Immature natural killer cell (primary cell): ENCODE measurements around the gene EGLN2. TPM values are rescaled to one million over a fixed set of nuclear protein-coding genes. Genes with fewer than 3 reads are reported as not detected.

Source experiments
- DNase-seq, 3 donors: peaks; one replicate each; pipeline ENCODE4 v3.0.0; 2022; ENCODE audit warnings: mixed read lengths in 1 of 3
- H3K27ac Mint-ChIP-seq, 6 donors: one replicate each; pipeline ENCODE4 v1.8.0; 2020; ENCODE audit warnings: mixed read lengths in 6 of 6, mild to moderate bottlenecking in 5 of 6, inconsistent platforms in 4 of 6, moderate library complexity in 3 of 6
- H3K27me3 Mint-ChIP-seq, 3 donors: one replicate each; pipeline ENCODE4 v1.8.0; 2020 to 2021; ENCODE audit warnings: low read depth in 3 of 3, mild to moderate bottlenecking in 3 of 3, mixed read lengths in 3 of 3, moderate library complexity in 3 of 3, inconsistent platforms in 1 of 3
- H3K36me3 Mint-ChIP-seq, 3 donors: one replicate each; pipeline ENCODE4 v1.8.0; 2020; ENCODE audit warnings: mixed read lengths in 3 of 3, inconsistent platforms in 2 of 3, mild to moderate bottlenecking in 2 of 3
- H3K4me1 Mint-ChIP-seq, 2 donors: one replicate each; pipeline ENCODE4 v1.8.0; 2020; ENCODE audit warnings: inconsistent platforms in 2 of 2, mild to moderate bottlenecking in 2 of 2, mixed read lengths in 2 of 2, moderate library complexity in 1 of 2
- H3K4me3 Mint-ChIP-seq, 5 donors: one replicate each; pipeline ENCODE4 v1.8.0; 2020; ENCODE audit warnings: mild to moderate bottlenecking in 5 of 5, mixed read lengths in 5 of 5, inconsistent platforms in 3 of 5, moderate library complexity in 3 of 5
- H3K9me3 Mint-ChIP-seq, 6 donors: one replicate each; pipeline ENCODE4 v1.8.0; 2020; ENCODE audit warnings: mild to moderate bottlenecking in 6 of 6, mixed read lengths in 6 of 6, inconsistent platforms in 4 of 6, moderate library complexity in 3 of 6
- polyA plus RNA-seq, 3 donors: library from polyadenylated mRNA; unstranded; fragments of 300-500 nt; fragmentation: Illumina TruSeq; gene quantifications; one replicate each; pipeline ENCODE4 v1.2.3, GENCODE V29; 2021

Gene EGLN2
- polyA plus RNA-seq = 100 to 1,000 TPM in 2 of 3 donors, 10 to 100 TPM in 1; 88.4 to 124 (median 101) TPM

DNA sequence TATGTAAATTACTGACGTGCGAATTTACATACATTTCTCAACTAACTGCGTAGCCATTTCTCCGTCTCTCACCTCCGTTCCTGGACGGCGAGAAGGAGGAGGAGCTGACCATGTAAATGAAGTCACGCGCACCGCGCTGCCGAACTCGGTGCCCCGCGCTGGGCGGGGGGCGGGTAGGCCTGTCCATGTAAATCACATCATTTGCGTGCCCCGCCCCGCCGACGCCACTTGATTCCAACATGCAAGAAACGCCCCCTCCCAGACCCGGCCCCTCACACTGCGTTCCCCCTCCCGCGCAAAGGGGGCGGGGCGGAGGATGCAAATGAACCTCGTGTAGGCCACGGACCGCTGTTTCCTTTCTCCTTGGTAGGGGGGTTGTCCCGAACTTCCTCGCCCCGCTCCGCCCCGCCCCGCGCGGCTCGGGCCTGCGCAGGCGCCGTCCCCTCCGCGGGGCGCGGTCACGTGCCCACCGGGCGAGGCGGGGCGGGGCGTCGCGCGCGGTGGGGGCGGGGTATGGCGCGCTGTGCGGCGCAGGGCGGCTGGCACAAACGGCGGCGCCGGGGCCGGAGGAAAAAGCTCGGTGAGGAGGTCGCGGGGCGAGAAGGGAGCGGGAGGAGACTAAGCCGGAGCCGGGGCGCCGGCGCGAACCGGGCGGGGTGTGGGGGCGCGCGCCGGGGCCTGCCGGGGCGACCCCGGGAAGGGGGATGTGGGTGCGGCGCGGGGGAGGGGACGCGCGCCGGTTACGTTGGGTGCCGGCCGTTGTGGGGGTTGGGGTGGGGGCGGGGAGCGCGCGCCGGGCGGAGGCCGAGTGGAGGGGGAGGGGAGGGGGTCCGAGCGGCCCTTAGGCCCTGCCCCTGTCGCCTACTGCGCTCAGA, at the start of gene EGLN2:
Gene EGLN2 (plus strand): TSS at position 509 of the 875 bp plus-strand sequence. CDS start 1,382 bp downstream, outside the sequence.
- Mint-ChIP-seq H3K4me3 (peak within 1 kb of the TSS; percentile 93 to 100 (median 98)), H3K27me3 (peaks cover 10 to 34% (median 21%) of the 10 kb centered on the region in 3 donors), H3K4me1 (peaks cover 51 to 55% of the 10 kb centered on the region in 2 donors), H3K27ac (peak within 1 kb of the TSS; percentile 100), H3K36me3 (peaks cover 0 to 15% (median 10%) of the 10 kb centered on the region in 3 donors), H3K9me3 (no peaks in the 10 kb centered on the region)
- peak; percentile 100 for DNase-seq

DNA sequence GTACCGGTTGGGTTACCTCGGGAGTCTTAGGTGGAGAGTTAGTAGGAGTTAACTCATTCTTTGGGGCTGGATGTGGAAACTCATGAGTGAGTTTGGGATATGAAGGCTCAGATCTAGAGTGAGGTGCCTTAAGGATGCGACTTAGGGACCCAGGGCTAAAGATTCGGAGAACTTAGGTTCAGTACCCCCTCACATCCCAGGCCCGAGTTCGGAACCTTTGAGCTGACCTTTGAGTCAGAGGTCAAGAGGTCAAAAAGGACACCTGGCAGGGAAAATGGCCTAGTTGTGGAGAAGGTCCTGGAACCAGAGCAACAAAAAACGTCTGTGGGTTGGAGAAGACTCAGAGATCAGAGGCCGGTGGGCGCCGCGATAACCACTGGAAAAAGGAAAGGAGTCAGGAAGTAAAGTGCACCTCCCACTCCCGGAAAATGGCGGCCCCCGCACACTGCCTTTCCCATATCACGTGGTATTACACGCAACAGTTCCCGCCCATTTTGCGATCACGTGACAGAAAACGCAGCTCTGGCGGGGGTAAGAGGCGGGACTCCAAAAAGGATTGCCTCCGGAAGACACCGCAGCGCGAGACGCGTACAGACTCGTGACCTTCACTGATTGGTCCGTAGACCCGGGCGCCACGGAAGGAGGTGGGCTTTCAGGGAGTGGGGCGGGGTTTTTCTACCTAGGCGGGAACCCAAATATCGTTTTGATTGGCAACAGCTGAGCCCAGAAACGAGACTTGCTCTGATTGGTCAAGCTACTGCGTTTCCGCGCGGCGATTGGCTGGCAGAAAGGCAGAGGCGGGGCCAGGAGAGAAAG, 48.7 kb upstream of the EGLN2 start, which contains the start of gene ACTMAP:
Gene ACTMAP (minus strand): TSS at position 420 of the 816 bp plus-strand sequence. CDS start 674 bp downstream, outside the sequence.
- H3K27ac Mint-ChIP-seq = peak within 1 kb of the TSS; percentile 93 to 98 (median 96)
- H3K4me3 Mint-ChIP-seq = peak within 1 kb of the TSS; percentile 93 to 99 (median 96)
- H3K4me1 Mint-ChIP-seq = peaks cover 45 to 49% of the 10 kb centered on the region in 2 donors
- DNase-seq = peak; percentile 100
- H3K36me3 Mint-ChIP-seq = peaks cover 0 to 4% (median 0%) of the 10 kb centered on the region in 3 donors
- H3K27me3 Mint-ChIP-seq = peaks cover 11 to 17% (median 14%) of the 10 kb centered on the region in 3 donors
- H3K9me3 Mint-ChIP-seq = no peaks in the 10 kb centered on the region

DNA sequence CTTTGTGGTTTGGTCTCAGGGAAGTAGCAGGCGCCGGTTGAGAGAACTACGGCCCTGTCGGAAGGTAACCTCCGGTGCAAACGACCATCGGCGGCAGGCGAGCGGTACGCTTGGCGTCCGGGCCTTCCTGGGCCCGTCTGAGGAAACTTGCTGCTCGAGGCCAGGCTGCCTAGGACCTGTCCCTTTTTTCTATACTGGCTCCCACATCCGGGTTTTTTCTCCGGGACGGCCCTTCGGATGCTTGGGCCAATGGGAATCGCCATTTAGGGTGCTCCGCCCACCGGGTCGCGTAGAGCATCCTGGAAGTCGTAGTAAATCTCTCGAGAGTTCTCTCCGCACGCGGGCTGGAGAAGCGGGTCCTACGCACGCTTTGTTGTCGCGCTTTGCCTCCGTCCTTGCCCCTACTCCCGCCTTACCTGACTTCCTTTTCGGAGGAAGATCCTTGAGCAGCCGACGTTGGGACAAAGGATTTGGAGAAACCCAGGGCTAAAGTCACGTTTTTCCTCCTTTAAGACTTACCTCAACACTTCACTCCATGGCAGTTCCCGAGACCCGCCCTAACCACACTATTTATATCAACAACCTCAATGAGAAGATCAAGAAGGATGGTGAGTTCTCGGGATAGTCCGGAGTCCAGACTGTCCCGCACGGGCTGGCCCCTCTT, 48.0 kb upstream of the EGLN2 start, which contains the start of gene SNRPA:
Gene SNRPA (plus strand): TSS at position 330 of the 664 bp plus-strand sequence. CDS start 206 bp downstream, at position 536.
- Mint-ChIP-seq H3K27ac (peak within 1 kb of the TSS; percentile 93 to 98 (median 96)), H3K9me3 (no peaks in the 10 kb centered on the region), H3K4me3 (peak within 1 kb of the TSS; percentile 93 to 99 (median 96)), H3K36me3 (peaks cover 0 to 7% (median 0%) of the 10 kb centered on the region in 3 donors), H3K4me1 (peaks cover 52 to 57% of the 10 kb centered on the region in 2 donors), H3K27me3 (peaks cover 11 to 17% (median 14%) of the 10 kb centered on the region in 3 donors)
- DNase-seq = peak; percentile 98 to 99 (median 98)

DNA sequence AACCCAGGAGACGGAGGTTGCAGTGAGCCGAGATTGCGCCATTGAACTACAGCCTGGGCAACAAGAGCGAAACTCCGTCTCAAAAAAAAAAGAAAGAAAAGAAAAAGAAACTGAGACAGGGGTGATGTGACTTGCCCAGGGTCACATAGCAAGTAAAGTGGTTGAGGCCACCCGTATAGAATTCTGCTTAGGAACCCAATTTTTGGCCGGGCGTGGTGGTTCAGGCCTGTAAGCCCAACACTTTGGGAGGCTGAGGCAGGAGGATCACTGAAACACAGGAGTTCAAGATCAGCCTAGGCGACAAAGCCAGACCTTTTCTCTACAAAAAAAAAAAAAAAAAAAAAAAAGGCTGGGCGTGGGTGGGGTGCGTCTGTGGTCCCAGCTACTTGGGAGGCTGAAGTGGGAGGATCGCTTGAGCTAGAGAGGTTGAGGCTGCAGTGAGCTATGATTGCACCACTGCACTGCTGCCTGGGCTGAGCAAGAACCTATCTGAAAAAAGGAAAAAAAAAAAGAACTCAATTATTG, 46.7 kb upstream of the EGLN2 start:
- peak overlapping the region; percentile 93 to 98 (median 96) for H3K27ac Mint-ChIP-seq
- H3K27me3 Mint-ChIP-seq = peaks cover 11 to 17% (median 14%) of the 10 kb centered on the region in 3 donors
- H3K4me1 Mint-ChIP-seq = peaks cover 65 to 66% of the 10 kb centered on the region in 2 donors
- peak overlapping the region; percentile 93 to 99 (median 96) for H3K4me3 Mint-ChIP-seq
- no peaks in the 10 kb centered on the region for H3K9me3 Mint-ChIP-seq
- H3K36me3 Mint-ChIP-seq = peaks cover 4 to 15% (median 7%) of the 10 kb centered on the region in 3 donors
- DNase-seq = no peak

DNA sequence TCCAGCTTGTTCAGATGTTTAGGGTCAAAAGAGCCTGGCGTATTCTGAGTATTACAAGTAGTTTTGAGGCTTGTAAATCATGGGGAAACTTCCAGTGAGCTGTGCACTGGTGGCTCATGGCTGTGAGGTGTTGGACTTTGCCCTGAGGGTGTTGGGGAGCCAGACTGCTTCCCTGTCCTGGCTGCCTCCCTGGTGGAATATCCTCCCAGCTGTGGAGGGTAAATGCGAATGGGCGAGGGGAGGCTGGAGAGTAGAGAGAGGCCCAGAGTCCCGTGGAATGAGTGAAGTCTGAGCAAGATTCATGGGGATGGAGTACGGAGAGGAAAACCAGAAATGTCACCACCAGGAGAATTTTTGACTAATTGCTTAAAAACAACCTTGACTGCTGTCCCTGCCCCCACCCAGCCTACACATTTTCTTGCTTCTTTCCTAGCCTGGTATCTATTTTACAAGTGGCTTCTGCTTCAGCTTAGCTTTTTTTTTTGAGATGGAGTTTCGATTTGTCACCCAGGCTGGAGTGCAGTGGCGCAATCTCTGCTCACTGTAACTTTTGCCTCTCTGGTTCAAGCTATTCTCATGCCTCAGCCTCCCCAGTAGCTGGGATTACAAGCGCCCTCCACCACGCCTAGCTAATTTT, 44.3 kb upstream of the EGLN2 start:
- no peak for DNase-seq
- Mint-ChIP-seq H3K4me1 (peaks cover 57 to 68% of the 10 kb centered on the region in 2 donors), H3K27ac (peak overlapping the region; percentile 37 to 87 (median 82)), H3K27me3 (peaks cover 11 to 15% (median 14%) of the 10 kb centered on the region in 3 donors), H3K36me3 (peaks cover 11 to 27% (median 15%) of the 10 kb centered on the region in 3 donors), H3K9me3 (no peaks in the 10 kb centered on the region), H3K4me3 (peak overlapping the region; percentile 27 to 81 (median 72))

DNA sequence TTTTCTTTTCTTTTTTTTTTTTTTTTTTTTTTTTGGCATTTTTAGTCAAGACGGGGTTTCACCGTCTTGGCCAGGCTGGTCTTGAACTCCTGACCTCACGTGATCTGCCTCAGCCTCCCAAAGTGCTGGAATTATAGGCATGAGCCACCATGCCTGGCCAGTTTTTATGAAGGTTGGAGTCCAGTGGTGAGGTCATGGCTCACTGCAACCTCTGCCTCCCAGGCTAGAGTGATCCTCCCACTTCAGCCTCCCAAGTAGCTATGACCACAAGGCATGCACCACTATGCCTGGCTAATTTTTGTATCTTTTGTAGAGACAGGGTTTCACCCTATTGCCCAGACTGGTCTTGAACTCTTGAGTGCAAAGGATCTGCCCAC, 43.8 kb upstream of the EGLN2 start:
- peaks cover 8 to 14% (median 12%) of the 10 kb centered on the region in 3 donors for H3K27me3 Mint-ChIP-seq
- peaks cover 52 to 62% of the 10 kb centered on the region in 2 donors for H3K4me1 Mint-ChIP-seq
- peak overlapping the region in 2 of 5 donors; percentile 22 to 79 for H3K4me3 Mint-ChIP-seq
- DNase-seq = no peak
- peaks cover 12 to 30% (median 18%) of the 10 kb centered on the region in 3 donors for H3K36me3 Mint-ChIP-seq
- no peaks in the 10 kb centered on the region for H3K9me3 Mint-ChIP-seq
- H3K27ac Mint-ChIP-seq = peak overlapping the region in 3 of 6 donors; percentile 23 to 82 (median 61)

DNA sequence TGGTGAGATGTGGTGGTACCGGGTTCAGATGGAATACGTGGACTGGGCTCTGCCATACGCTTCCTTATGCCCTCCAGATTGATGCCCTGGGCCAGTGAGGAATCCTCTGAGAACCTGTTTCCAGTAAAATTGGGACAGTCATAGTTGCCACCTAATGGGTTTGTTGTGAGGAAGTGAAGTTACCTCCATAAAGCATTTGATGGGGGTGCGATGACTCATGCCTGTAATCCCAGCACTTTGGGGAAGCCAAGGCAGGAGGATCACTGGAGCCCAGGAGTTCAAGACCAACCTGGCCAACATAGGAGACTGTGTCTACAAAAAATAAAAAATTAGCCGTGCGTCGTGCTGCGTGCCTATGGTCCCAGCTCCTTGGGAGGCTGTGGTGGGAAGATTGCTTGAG, 43.2 kb upstream of the EGLN2 start:
- peaks cover 50 to 59% of the 10 kb centered on the region in 2 donors for H3K4me1 Mint-ChIP-seq
- peaks cover 3 to 8% (median 7%) of the 10 kb centered on the region in 3 donors for H3K27me3 Mint-ChIP-seq
- peaks cover 13 to 36% (median 21%) of the 10 kb centered on the region in 3 donors for H3K36me3 Mint-ChIP-seq
- DNase-seq = no peak
- peak overlapping the region in 3 of 5 donors; percentile 22 to 40 (median 23) for H3K4me3 Mint-ChIP-seq
- H3K27ac Mint-ChIP-seq = peak overlapping the region in 5 of 6 donors; percentile 23 to 61 (median 27)
- no peaks in the 10 kb centered on the region for H3K9me3 Mint-ChIP-seq

DNA sequence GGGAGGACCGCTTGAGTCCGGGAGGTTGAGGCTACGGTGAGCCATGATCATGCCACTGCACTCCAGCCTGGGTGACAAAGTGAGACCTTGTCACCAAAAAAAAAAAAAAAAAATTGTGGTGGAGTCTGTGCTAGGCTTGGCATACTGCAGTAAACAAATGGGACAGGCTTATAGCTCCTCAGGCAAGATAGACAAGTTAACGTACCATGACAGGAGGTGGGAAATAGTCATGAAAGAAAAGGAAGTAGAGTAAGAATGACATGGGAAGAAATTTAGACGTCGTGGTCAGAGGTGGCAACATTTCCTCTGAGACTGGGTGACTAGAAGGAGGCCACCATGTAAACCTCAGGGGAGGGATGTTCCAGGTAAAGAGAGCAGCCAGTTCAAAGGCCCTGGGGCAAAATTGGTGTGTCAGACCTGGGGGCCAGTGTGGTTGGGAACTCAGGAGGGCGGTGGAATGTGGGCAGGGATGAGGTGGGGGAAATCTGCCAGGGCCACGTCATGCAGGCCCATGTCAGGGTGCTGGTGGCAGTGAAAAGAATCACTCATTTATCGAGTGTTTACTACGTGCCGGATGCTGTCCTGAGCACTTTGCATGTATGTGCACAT, 42.4 kb upstream of the EGLN2 start:
- Mint-ChIP-seq H3K4me3 (peak overlapping the region in 4 of 5 donors; percentile 8 to 51 (median 25)), H3K36me3 (peaks cover 17 to 40% (median 21%) of the 10 kb centered on the region in 3 donors), H3K4me1 (peaks cover 43 to 53% of the 10 kb centered on the region in 2 donors), H3K27me3 (peaks cover 0 to 3% (median 2%) of the 10 kb centered on the region in 3 donors), H3K9me3 (no peaks in the 10 kb centered on the region), H3K27ac (peak overlapping the region; percentile 26 to 86 (median 58))
- DNase-seq = no peak

DNA sequence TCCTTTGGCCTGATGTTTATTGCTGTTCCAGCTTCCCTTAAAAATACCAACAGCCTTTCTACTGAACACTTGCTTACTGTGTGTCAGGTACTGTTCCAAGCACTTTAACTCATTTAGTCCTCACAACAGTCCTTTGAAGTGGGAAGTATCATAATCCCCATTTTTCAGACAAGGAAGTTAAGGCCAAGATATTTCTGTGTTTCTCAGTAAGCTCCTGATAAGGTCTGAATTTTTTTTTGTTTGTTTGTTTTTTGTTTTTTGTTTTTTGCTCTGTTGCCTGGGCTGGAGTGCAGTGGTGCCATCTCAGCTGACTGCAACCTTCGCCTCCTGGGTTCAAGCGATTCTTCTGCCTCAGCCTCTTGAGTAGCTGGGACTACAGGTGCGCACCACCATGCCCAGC, 40.5 kb upstream of the EGLN2 start:
- H3K4me1 Mint-ChIP-seq = peaks cover 28 to 39% of the 10 kb centered on the region in 2 donors
- no peak overlapping the region for H3K4me3 Mint-ChIP-seq
- H3K27me3 Mint-ChIP-seq = peaks cover 0 to 2% (median 0%) of the 10 kb centered on the region in 3 donors
- no peak for DNase-seq
- peaks cover 26 to 55% (median 30%) of the 10 kb centered on the region in 3 donors for H3K36me3 Mint-ChIP-seq
- H3K9me3 Mint-ChIP-seq = no peaks in the 10 kb centered on the region
- peak overlapping the region in 1 of 6 donors; percentile 50 for H3K27ac Mint-ChIP-seq

DNA sequence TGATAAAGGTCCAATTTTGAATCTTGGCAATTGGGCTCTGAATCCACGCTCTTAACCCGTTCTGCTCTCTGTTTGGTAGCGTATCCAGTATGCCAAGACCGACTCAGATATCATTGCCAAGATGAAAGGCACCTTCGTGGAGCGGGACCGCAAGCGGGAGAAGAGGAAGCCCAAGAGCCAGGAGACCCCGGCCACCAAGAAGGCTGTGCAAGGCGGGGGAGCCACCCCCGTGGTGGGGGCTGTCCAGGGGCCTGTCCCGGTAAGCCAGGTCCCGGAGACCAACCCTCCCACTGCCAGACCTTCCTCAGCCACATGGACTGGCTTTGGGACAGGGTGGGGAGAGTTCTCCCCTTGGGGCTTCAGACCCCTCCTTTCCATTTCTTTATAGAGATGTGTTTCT, 39.6 kb upstream of the EGLN2 start:
- Mint-ChIP-seq H3K27me3 (no peaks in the 10 kb centered on the region), H3K4me1 (peaks cover 24 to 43% of the 10 kb centered on the region in 2 donors), H3K9me3 (no peaks in the 10 kb centered on the region), H3K36me3 (peaks cover 33 to 63% (median 38%) of the 10 kb centered on the region in 3 donors), H3K4me3 (no peak overlapping the region), H3K27ac (peak overlapping the region in 1 of 6 donors; percentile 9)
- no peak for DNase-seq

DNA sequence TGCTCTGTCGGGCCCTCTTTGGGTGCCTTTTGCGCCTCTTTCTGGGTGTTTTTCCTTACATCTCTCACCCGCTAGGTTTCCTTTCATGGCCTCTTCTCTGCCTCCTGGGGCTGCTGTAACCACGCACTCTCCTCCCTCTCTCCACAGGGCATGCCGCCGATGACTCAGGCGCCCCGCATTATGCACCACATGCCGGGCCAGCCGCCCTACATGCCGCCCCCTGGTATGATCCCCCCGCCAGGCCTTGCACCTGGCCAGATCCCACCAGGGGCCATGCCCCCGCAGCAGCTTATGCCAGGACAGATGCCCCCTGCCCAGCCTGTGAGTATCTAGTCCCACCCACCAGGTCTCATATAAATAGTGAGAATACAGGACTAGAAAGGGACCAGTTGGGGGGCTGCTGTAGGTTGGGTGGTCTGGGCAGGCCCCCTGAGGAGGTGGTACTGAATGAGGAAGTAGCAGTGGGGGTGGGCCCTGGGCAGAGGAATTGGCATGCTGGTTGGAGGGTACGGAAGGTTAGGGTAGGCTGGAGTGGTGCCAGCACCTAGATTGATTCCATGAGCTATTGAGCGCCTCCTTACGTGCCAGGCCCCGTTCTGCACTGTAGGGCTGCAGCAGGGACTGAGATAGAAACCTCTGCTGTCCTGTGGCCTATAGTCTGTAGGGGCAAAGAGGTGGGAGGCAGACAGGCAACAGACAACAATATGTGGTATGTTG, 36.1 kb upstream of the EGLN2 start:
- H3K27me3 Mint-ChIP-seq = no peaks in the 10 kb centered on the region
- no peak overlapping the region for H3K4me3 Mint-ChIP-seq
- H3K4me1 Mint-ChIP-seq = peaks cover 4 to 26% of the 10 kb centered on the region in 2 donors
- H3K9me3 Mint-ChIP-seq = no peaks in the 10 kb centered on the region
- no peak for DNase-seq
- H3K36me3 Mint-ChIP-seq = peaks cover 38 to 62% (median 40%) of the 10 kb centered on the region in 3 donors
- H3K27ac Mint-ChIP-seq = peak overlapping the region in 5 of 6 donors; percentile 29 to 71 (median 49)
